HK-2 (cell line): Measurements from ENCODE around the gene FOCAD.
A peak's percentile ranks its signal among the peaks of the same experiment; 100 is the strongest.
"Not testable (repeated sequence)": the region's sequence is repeated elsewhere in the genome, so short reads cannot be mapped to it uniquely, and the experiment has no call there.

Source experiments
- DNase-seq: peaks from one replicate; pipeline ENCODE4 v3.0.0-alpha.2; 2018; ENCODE audit not compliant: unreplicated experiment

FOCAD gene

DNA sequence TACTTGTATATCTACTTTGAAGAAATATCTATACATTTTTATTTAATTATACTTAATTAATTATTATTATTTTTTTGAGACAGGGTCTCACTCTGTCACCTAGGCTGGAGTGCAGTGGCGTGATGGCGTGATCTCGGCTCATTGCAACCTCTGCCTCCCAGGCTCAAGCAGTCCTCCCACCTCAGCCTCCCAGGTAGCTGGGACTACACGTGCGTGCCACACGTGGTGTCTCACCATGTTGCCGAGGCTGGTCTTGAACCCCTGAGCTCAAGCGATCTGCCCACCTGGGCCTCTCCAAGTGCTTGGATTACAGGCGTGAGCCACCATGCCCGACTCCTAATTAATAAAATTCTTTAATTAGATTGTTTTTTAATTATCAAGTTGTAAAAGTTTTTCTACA is 10.5 kb upstream of the FOCAD start:
- DNase-seq: not testable (repeated sequence)

GRCh38 chr9:20681467-20681866 is 2.6 kb upstream of the FOCAD start:
- DNase-seq: no peak

DNA sequence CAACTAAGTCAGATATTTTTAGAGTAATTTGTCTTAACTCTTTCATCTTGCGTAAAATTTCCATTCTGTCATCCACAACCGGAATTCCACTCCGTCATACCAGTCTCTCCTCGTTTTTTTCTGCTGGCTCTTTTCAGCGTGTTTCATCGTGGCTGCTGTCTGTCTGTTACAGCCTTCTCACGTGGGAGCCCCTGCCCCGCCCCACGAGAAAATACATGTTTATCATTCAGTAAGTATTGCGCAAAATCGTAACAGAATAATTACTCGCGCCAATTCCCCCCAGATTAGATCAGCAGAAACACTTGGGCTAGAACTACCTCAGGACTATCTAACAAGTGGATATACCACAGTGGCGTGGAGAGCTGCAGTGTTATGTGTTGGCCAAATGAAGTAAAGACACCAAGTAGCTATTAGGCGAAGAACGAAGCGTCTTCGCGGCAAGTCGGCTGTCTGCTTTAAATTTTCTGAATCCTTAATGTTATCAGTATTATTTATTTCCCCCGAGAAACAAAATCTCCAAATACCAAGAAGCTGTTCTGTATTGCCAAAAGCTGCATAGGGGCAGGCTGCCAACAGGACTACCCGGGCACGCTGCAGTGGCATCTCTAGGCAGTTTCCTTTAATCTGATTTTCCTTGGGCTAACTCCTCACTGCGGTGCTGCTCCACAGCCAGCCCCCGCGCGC is 566 bp upstream of the FOCAD start:
- DNase-seq: peak; percentile 13

DNA sequence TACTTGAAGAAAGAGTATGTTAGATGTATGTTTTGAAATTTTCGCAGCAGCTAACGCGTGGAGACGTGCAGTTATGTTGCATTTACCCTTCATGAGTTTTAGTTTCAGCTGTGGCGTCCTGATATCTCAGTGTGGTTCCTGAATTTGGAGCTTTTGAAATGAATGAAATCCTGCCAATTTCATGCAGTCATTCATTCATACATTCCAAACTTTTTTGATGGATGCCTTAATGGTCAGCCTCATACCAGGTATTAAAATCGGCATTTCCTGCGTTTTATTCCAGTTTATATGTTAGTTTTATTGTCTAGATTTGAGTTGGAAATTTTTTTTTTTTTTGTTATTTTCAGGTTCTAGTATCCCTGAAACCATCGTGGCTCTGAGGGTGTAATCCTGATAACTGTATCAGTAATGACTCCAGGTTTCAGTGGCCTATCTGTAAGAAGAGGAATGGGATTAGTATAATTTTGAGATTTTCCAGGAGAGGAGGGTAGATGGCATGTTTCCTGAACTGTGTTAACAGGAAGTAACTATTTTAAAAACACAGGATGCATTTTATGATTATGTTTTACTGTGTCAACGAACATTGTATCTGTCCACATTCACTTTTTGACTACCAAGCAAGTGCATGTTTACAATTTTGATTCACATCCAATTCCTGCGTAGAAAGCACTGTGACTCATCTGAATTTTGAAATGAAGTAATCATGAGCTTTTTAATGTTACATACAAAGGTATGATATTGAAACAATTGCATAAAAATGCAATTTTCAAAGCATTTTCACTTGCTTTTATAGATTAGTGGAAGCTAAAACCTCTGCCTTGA is 1.0 kb downstream of the FOCAD start:
- no peak for DNase-seq

DNA sequence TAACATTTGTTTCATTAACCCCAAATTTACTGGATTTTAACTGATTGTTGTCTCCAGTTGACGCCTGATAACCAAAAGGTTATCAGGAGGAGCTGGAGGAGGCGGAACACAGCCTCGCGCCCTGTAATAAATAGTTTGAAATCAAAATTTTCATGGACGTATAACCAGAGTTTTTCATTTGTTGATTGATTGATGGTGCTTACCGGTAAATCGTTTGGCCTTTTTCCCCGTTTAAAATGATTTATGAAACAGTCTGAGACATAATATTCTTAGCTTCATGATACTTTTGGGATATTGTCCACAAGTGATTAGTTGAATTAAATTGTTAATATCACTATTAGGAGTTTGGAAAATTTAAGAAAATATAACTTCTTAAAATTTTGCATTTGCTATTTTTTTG is 1.7 kb downstream of the FOCAD start:
- no peak for DNase-seq

GRCh38 chr9:20689833-20690232 is 5.8 kb downstream of the FOCAD start:
- DNase-seq: no peak

GRCh38 chr9:20692554-20692953 is 8.5 kb downstream of the FOCAD start:
- DNase-seq: no peak

DNA sequence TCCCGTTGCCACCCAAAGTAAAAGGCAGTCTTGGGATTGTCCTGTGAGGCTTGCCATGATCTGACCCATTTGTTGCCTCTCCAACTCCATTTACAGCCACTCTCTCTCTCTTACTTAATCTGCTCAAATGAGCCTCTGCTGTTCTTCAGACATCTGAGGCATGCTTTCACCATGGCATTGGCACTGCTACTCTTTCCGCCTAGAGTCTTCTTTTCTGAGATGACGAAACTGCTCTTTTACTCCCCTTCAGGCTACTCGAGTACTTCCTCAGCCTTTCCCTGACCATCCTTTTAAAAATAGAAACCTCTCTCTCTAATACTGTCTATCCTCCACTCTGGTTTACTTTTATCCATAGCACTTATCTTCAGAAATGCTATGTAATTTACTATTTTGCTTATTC is 9.0 kb downstream of the FOCAD start:
- DNase-seq: no peak

GRCh38 chr9:20694248-20694647 is 10.2 kb downstream of the FOCAD start:
- no peak for DNase-seq

DNA sequence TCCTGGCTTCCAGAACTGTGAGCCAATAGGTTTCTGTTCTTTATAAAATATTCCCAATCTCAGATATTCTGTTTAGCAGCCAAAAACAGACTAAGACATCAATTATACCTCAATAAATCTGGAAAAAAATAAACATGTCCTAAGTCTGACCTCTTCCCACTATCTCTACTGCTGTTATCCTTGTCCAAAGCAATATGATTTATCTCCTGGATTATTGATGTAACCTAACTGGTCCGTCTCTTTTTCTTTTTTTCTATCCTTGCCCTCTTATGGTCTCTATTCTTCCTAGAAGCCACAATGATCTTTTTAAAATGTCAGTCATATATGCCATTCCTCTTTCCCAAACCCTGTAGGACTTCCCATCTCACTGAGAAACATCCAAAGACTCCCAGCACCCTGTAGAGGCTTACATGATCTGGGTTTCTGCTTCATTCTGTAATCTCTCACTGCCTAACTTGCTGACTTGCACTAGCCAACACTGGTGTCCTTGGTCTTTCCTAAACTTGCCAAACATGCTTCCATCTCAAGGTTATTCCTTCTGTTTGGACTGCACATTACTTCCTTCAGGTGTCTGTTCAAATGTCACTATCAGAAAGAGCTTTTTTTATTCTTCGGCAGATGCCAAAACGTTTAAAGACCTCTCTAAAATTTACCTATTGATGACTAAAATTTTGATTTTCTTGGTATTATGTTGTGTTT is 13.1 kb downstream of the FOCAD start:
- no peak for DNase-seq

DNA sequence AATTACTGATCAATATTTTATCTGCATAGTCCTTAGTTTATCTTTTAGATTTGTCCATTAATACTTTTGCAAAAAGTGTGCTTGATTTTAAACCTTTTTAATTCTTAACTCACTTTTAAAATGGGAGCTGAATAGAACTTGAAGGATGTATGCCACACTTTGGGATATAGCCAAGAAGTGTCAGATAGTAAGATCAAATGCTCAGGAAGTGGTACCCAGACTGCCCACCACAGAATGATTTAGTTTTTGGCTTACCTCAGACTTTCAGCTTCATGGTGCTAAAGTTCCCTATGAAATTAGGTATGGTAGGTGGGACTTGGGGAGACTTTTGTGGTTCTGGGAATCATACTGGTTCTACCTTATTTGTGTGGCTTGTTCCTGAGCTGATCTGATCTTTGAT is 14.7 kb downstream of the FOCAD start:
- DNase-seq: no peak

GRCh38 chr9:20701060-20701459 is 17.0 kb downstream of the FOCAD start:
- no peak for DNase-seq

GRCh38 chr9:20702570-20702969 is 18.5 kb downstream of the FOCAD start:
- no peak for DNase-seq

DNA sequence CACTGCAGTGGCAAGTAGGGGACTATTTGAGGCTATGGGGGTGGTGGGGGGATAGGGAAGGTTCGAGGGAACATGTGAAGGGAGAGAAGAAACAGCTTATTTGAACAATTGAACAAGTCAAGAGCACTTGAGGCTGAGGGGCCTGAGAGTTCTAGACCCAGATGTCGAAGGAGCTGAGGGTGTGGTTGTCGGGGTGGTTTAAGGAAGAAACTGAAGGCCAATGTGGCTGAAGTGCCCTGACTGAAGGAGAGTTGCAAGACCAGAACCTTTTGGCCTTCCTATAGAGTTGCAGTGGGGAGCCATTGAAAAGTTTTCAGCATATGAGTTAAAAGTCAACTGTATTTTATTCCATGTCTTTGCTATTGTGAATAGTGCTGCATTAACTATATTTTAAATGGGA is 19.1 kb downstream of the FOCAD start:
- DNase-seq: no peak

- DNase-seq: no peak
Measured at GRCh38 chr9:20707708-20708107, 23.6 kb downstream of the FOCAD start.

DNA sequence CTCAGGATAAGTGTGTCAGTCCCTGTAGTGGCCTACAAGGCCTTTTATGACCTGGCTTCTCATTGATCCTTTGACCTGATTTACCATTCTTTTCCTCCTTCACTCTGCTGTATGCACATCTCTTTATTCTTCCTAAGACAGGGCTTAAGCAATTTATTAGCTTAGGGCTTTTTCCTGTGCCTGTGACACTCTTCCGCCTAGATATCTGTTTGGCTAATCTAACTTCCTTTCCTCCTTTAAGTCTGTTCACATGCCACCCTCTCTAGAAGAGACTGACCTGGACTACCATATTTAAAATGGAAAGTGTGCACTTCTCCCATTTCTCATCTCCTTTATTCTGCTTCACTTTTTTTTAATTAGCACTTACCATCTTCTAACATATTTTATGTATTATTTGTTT is 29.1 kb downstream of the FOCAD start:
- no peak for DNase-seq

DNA sequence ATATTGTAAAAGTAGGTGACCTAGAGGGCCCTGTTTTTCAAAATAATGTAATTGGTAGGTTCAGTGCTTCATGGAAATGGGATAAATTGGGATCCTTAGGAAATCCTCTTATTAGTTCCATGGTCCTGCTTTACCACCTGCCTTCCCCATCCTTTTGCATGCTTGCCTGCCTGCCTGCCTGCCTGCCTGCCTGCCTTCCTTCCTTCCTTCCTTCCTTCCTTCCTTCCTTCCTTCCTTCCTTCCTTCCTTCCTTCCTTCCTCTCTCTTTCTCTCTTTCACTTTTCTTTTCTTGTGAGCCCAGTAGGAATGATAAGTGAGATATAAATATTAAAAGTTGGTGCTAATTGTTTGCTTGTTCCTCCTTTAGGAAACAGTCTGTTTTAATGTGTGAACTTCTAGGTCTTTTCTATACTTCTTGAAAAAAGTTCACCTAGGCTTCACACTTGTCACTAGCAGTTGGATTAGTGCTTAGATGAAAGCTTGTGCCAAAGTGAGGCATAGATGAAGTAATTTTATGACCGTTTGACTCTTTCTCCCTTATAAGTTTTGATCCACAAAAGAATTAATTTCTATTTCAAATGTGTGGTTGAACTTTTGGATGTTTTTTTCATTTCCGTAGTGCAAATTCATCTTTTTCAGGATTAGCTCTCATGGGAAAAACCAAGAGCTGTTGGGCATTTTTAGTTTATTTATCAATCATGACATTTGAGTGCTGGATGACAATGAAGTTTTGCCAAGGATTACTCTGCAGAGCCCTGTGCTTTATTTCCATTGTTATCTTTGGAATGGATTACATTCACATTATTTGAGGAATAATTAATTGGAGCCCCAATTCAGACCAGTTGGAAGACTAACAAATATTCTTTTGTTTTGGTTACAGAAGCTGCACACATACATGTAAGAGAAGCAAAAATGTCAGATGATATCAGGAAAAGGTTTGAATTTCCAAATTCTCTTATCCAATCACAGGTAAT is 30.7 kb downstream of the FOCAD start:
- no peak for DNase-seq

DNA sequence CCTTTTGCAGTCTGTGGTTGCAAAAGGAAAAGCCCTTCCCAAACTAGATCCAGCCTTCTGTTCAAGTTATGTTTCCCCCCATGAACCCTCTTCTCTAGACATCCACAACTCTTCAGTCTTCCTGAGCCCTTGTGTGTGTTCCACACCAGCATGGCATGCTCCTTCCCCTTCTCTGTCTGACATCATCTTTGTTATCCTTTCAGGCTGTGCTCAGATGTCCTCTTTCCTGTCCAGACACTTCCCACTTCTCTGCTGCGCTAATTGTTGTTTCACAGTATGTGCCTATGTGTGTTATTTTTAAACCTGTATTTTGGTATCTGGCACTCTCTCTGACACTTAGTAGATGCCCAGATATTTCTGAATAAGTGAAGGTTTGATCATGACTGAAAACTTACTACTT is 38.2 kb downstream of the FOCAD start:
- no peak for DNase-seq

- no peak for DNase-seq
Measured at GRCh38 chr9:20725675-20726074, 41.6 kb downstream of the FOCAD start.

DNA sequence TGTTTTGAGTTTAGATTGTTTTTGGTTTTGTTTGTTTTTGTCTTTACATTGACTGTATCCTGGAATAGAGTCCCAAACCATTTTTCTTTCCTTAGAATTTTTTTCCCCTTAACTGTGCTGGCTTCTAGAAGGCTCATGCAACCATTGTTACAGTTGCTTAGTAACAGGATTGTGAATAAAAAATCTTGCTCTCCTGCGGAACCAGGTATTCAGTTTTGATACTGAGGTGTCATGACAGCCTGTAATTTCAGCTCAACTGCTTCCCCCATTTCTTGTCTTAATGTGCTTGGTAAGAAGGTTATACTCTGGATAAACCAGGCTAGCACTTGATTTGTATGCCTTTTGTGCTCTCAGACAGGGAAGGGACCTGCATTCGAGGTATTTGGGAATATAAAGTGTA is 42.1 kb downstream of the FOCAD start:
- no peak for DNase-seq

GRCh38 chr9:20728493-20729220 is 44.6 kb downstream of the FOCAD start:
- DNase-seq: no peak
